Activated CD8-positive, alpha-beta memory T cell treated with anti-CD3 and anti-CD28 coated beads, Interleukin-2, amount 50 U/mL, for 4 hours (primary cell): ENCODE measurements around the gene PRKCI.
"Not testable (repeated sequence)": the region's sequence is repeated elsewhere in the genome, so short reads cannot be mapped to it uniquely, and the experiment has no call there.

Experiments used
- DNase-seq: peaks from one replicate; pipeline ENCODE4 v3.0.0-alpha.2; 2020

Gene PRKCI

DNA sequence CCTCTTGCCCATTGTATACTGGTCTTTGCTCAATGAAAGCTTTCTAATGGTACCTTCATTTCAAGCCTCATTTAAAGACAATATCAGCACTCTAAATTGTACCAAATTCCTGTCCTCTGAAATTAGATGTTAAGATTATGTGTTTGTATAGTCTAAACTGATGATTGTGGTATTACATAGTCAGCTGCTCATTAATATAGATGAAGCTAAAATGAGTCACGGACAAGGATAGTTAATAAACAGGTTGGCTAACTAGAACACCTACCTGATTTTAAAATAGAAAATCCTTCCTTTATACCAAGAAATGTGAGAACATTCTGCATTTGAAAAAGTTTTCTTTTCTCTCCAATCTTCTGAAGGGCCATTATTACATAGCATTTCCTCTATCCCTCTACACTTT, 2.9 kb downstream of the PRKCI start:
- no peak for DNase-seq

DNA sequence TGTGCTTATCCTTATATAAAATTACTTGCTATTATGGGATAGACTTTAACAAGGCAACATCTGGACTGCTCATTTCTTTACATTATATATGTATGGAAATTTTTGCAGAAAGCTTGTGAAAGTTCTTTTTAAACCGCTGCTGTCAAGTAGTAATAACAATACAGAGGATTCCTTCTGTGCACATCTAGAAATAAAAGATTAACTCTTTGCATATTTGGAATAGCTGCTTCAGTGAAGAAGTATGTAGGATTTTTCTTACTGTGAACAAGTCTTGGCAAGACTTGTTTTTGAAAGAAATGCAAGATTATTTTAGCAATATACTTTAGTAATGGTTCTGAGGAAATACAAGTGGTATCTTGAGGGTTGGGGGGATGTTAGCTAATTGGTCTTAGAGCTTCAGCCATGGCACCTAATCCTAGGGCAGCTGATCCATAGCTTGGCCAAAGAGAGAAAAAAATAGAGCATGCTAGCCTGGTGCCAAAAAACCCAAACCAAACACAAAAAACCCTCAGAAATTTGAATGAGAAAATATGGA, 4.3 kb downstream of the PRKCI start:
- no peak for DNase-seq

DNA sequence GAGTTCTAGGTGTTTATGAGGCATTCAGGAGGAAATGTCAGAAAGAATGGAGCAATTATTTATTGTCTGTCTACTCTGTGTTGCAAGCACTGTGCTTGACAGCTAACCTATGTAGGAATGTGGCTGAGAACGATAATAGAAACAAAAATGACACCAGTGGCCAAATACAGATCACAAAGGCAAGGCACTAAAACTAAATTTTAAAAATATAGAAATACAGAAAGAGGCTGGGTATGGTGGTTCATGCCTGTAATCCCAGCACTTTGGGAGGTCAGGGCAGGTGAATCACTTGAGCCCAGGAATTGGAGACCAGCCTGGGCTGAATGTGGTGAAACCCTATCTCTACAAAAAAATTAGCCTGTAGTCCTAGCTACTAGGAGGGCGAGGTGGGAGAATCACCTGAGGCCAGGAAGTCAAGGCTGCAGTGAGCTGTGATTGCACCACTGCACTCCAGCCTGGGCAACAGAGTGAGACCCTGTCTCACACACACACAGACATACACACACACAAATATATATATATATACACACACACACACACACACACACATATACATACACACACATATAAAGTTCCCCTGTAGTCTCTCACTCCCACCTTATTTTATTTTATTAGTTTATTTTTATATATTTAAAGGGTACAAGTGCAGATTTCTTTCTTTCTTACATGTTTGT, 6.0 kb downstream of the PRKCI start:
- no peak for DNase-seq

DNA sequence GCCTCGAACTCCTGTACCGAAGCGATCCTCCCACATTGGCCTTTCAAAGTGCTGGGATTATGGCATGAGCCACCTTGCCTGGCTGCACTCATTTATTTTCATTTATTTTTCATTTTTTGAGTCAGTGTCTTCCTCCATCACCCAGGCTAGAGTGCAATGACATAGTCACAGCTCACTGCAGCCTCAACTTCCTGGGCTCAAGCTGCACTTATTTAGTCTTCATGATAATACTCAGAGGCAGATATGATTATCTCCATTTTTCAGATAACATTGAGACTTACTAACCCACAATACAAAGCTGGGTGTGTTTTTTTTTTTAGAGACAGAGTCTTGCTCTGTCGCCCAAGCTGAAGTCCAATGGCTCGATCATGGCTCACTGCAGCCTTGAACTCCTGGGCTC, 10.0 kb downstream of the PRKCI start:
- DNase-seq = no peak

DNA sequence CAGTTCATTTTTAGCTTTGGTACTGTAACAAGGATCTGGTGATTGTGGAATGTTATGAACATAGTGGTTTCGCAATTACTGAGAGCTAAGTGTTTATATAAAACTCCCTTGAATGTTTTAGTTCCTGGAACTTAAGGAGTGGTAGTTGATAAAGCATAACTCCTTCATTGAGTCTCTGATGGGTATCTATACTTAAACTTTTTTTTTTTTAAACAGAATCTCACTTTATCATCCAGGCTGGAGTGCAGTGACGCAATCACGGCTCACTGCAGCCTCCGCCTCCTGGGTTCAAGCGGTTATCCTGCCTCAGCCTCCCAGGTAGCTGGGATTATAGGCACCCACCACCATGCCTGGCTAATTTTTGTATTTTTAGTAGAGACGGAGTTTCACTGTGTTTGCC, 11.3 kb downstream of the PRKCI start:
- no peak for DNase-seq

DNA sequence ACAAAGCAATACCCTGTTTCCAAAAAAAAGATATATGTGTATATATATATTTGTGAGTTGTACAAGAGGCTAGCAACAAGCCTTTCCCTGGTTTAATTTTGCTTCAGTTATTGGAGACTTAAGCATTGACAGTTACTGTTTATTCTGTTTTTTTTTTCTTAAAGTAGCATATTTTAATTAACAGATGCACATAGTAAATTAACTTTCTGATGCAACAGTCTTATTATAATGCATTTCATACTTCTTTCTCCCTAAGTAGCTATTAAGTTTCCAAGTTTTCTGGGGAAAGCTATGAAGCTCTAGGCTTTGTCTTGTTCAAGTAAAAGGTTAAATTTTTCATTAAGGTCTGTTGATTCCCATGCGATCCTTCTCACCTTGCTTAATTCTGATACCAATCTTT, 17.9 kb downstream of the PRKCI start:
- no peak for DNase-seq

DNA sequence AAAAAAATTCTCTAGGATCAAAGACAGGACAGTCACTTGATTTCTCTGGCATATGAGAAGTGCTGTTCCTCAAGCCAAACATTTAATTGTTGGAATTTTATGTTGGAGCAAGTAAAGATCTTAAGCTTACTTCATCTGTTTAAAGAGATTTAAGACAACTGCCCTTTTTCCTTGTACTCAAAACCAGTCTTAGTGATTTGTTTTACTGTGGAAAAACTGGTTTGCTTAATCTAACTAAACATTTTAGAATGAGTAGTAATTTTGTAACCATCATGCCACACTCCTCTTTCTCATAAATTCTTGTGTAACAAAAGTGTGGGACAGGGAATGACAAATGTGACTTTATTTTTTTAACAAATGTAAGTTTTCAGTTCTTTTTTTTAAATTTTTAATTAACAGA, 18.4 kb downstream of the PRKCI start:
- no peak for DNase-seq

DNA sequence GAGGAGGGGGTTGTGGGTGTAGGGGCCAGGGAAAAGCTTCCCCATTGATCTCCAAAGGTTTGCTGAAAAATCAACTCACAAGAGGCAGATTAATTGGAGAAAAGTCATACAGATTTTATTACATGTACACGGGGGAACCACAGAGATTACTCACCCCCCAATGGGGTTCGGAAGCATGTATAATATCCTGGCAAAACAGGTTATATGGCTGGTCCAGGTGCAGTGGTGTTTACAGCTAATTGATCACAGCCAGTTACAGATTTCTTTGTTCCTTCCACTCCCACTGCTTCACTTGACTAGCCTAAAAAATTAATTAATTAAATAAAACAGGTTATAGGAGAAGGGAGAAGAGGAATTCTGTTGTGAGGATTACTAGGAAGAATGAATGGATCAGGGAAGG, 22.4 kb downstream of the PRKCI start:
- DNase-seq = no peak

DNA sequence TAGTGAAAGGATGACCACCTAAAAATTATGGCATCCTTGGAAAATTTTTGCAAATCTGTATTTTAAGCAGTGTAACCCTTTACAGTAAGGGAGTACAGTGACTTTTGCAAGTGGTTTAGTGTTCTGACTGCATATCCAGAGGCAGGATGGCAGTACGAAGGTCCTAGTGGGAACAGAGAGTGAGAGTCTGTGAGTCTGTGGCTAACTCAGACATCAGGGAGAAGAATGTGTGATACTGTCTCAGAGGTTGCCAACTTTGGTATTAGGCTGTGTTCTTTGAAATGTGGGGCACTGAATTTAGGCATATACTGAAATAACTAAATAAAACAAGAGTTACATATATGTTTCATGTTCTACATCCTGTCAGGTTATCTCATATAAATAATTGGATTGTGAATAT, 25.7 kb downstream of the PRKCI start:
- DNase-seq = no peak

DNA sequence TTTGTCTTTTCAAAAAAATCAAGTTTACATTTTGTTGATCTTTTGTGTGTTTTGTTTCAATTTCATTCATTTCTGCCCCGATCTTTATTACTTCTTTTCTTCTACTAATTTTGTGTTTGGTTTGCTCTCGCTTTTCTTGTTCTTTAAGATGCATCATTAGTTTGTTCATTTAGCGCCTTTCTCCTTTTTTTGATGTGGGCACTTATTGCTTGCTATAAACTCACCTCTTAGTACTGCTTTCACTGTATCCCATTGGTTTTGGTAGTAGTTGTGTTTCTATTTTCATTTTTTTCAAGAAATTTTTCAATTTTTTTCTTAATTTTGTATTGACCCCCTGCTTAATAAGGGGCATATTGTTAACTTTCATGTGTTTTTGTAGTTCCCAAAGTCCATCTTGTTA, 34.4 kb downstream of the PRKCI start:
- no peak for DNase-seq

DNA sequence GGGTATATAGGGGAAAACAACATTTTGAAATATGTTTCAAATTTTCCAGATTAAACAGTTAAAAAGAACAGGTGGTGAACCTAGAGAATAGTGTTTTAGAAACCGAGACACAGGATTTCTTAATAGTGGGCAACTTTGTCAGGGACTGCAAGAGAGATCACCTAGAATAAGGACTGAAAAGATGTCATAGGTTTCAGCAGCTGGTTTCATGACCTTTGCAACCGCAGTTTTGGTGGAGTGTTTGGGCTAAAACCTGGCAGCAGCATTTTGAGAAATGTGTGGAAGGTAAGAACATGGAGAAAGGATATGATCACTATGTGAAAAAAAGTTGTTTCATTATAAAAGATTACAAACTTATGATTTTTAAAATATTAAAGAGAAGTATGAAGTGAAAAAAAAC, 34.9 kb downstream of the PRKCI start:
- no peak for DNase-seq

DNA sequence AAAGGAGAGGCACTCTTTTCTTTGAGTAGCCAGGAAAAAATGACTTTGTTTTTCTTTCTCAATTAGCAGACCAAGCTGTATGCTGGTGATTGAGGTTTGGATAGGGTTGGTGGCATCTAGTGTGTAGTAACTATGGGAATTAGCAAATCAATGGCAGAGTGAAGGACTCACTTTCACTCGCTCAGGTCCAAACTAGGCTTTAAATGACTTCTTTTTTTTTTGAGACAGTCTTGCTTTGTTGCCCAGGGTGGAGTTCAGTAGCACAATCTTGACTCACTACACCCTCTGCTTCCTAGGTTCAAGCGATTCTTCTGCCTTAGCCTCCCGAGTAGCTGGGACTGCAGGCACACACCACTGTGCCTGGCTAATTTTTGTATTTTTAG, 35.9 kb downstream of the PRKCI start:
- no peak for DNase-seq

DNA sequence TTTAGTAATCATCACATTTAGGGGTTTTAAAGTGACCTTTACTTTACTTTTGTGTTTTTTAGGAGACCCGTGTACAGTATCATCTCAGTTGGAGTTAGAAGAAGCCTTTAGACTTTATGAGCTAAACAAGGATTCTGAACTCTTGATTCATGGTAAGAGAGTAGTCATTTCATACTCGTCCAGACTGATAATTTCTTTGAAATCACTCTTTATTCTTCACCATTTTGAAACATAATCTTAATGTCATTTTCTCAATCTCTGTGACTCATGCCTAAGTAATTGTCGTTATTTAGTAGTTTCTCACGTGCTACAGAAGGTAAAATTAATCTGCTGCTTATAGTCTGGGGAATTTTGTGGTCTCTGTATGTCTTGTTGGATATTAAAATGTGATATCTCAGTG, 37.7 kb downstream of the PRKCI start:
- no peak for DNase-seq

DNA sequence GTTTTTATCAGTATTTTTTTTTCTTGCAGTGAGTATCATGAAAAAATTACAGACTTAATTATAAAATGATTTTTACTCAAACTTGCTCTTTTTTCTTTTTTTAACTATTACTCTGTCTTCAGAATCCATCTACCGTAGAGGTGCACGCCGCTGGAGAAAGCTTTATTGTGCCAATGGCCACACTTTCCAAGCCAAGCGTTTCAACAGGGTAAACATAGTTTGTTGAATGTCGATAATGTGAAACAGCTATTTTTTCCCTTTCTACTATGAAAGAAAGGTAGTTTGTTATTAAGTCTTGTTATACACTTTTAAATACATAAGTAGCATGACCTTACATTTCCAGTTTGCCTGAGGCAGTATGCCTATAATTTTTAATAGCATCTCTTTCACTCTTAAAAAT, 45.6 kb downstream of the PRKCI start:
- DNase-seq = no peak

DNA sequence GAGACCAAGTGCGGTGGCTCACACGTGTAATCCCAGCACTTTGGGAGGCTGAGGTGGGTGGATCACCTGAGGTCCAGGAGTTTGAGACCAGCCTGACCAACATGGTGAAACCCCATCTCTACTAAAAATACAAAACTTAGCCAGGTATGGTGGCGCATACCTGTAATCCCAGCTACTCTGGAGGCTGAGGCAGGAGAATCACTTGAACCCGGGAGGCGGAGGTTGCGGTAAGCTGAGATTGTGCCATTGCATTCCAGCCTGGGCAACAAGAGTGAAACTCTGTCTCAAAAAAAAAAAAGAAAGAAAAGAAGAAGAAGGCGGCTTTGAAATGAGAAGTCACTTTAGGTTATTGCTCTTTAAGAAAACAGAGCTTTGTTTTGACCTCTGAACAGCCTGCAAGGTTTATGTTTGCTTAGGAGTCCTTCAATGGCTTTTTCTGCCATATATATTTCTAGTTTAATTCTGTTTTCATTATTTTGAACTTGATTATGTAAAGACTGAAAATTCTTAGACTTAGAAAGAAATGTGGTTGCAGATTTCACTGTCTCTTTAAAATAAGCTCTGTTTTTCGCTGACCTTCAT, 47.5 kb downstream of the PRKCI start:
- not testable (repeated sequence) for DNase-seq

DNA sequence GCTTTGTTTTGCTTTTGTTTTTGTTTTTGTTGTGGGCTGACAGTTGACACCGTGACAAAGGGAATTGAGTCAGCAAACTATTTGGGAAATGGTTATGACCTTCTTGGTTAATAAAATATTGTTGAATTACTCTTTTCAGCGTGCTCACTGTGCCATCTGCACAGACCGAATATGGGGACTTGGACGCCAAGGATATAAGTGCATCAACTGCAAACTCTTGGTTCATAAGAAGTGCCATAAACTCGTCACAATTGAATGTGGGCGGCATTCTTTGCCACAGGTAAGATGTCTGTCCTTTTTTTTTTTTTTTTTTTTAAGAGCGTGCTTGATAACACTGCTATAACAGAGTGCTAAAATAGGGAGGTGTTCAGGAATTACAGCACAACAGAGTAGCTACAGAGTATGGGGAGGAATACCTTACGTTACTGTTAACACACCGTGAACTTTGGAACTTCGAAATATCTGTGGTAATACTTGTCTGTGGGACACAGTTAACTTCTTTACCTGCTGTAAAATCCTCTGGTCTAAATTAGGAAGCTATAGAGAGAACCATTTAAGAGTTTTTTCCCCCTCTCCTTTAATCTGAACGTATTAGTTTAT, 48.2 kb downstream of the PRKCI start:
- DNase-seq = no peak

DNA sequence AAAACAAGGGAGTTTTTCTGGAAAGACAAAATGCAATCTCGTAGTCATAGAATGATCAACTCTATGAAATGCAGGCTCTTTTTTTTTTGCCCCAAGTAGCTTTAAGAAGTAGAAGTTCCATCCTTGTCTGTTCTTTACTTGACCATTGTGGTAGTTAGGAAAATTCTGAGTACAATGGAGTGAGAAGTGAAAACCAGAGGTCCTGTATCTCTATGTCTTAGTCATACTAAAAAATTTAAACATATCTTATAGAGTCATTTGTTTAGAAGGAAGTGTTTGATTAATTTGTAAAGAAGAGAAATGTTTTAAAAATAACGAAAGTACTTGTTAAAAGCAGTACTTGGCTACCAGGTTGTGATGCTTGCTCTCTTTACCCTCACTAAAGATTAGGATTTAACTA, 52.4 kb downstream of the PRKCI start:
- no peak for DNase-seq

DNA sequence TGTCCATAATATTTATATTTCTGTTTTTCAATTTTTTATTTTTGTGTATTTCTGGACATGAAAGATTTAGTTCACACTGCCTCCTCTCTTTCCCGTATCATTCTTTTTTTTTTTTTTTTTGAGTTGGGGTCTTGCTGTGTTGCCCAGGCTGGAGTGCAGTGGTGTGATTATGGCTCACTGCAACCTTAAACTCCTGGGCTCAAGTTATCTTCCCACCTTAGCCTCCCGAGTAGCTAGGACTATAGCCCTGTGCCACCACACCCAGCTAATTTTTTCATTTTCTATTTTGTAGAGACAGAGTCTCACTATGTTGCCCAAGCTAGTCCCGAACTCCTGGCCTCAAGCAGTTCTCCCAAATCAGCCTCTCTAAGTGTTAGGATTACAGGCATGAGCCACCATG, 53.6 kb downstream of the PRKCI start:
- no peak for DNase-seq

DNA sequence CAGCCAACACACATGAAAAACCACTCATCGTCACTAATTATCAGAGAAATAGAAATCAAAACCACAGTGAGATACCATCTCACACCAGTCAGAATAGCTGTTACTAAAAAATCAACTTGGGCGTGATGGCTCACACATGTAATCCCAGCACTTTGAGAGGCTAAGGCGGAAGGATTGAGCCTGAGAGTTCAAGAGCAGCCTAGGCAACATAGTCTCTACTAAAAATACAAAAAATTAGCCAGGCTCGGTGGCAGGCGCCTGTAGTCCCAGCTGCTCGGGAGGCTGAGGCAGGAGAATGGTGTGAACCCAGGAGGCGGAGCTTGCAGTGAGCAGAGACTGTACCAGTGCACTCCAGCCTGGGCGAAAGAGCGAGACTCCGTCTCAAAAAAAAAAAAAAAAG, 55.1 kb downstream of the PRKCI start:
- DNase-seq = not testable (repeated sequence)

DNA sequence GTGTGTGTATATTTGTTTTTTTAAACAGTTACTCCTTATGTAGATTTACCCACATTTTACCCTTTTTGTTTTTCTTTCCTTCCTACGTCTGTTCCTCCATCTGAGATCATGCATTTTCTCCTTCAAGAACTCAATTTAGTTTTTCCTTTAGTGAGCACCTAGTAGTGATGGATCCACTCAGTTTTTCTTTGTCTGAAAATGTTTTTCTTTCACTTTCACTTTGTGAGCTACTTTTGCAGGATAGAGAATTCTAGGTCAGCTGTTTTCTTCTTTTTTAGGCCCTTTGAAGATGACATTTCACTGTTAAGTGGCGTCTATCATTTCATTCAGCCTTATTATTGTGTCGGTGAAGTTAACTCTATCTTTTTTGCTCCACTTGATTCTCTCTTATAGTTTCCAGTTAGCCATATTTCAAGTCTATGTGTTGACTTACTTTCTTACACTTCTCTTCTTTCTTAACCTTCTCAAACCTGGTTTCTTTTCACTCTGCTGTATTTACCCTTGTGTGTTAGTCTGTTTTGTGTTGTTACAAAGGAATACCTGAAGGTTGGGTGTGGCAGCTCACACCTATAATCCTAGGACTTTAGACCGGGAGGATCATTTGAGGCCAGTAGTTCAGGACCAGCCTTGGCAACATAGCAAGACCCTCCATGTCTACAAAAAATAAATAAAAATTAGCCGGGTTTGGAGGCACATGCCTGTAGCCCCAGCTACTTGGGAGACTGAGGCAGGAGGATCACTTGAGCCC, 55.8 kb downstream of the PRKCI start:
- no peak for DNase-seq

DNA sequence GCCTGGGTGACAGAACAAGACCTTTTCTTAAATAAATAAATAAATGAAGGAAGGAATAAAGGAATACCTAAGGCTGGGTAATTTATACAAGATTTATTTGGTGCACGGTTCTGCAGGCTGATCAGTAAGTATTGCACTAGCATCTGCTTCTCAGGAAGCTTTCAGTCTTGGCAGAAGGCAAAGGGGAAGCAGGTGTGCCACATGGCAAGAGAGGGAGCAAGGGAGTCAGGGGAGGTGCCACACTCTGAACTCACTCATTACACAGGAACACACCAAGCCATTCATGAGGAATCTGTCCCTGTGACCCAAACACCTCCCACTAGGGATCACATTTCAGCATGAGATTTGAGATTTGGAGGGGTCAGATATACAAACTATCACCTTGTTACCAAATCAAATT, 56.4 kb downstream of the PRKCI start:
- DNase-seq = no peak

DNA sequence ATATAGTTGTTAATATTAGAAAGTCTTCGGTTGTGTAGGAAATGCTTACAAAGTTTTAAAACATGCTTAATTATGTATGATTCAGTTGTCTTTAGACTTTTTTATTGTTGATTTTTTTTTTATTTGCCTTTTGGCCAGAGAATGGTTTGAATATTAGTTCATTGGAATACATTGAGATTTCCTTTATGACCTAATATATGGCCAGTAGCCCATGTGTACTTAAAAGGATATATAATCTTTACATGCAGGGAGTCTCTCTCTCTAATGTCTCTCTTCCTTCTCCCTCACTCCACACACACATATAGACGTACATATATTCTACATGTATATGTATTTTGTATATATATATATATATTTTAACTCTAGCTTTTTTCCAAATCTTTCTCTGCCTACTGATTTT, 68.0 kb downstream of the PRKCI start:
- no peak for DNase-seq

DNA sequence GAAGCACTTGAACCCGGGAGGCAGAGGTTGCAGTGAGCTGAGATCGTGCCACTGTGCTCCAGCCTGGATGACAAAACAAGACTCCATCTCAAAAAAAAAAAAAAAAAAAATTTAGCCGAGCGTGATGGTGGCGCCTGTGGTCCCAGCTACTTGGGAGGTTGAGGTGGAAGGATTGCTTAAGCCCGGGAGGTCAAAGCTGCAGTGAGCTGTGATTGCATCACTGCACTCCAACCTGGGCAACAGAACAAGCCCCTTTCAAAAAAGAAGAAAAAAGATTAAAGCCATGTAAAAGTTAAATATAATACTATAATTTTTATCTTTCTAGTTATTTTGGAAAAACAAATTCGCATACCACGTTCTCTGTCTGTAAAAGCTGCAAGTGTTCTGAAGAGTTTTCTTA, 73.4 kb downstream of the PRKCI start:
- DNase-seq = no peak

DNA sequence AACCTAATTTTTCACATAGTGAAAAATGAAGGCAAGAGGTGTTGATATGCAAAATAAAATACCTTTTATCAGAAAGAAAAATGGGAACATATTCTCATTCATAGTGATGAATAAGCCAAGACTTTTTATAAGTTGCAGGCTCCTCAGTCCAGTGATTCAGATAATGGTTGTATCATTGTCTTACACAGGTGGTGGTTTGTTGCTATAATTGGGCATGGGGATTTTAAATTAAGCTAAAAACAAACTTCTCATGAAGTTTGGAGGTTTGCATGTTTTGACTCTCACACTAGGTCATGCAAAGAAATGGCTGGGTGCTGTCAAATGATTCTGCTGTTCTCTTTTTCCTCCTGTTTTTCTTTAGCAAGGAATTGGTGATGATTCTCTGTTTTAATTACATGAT, 74.5 kb downstream of the PRKCI start:
- no peak for DNase-seq
